Germinal center (tissue), 1 donor: ENCODE results near the gene C3orf38.
A peak's percentile ranks its signal among the peaks of the same experiment; 100 is the strongest.
"Not testable (repeated sequence)": the region's sequence is repeated elsewhere in the genome, so short reads cannot be mapped to it uniquely, and the experiment has no call there.

Experiments
- DNase-seq: peaks from one replicate; pipeline ENCODE4 v3.0.0; 2012; ENCODE audit warnings: mixed read lengths, low spot score

The C3orf38 gene

DNA sequence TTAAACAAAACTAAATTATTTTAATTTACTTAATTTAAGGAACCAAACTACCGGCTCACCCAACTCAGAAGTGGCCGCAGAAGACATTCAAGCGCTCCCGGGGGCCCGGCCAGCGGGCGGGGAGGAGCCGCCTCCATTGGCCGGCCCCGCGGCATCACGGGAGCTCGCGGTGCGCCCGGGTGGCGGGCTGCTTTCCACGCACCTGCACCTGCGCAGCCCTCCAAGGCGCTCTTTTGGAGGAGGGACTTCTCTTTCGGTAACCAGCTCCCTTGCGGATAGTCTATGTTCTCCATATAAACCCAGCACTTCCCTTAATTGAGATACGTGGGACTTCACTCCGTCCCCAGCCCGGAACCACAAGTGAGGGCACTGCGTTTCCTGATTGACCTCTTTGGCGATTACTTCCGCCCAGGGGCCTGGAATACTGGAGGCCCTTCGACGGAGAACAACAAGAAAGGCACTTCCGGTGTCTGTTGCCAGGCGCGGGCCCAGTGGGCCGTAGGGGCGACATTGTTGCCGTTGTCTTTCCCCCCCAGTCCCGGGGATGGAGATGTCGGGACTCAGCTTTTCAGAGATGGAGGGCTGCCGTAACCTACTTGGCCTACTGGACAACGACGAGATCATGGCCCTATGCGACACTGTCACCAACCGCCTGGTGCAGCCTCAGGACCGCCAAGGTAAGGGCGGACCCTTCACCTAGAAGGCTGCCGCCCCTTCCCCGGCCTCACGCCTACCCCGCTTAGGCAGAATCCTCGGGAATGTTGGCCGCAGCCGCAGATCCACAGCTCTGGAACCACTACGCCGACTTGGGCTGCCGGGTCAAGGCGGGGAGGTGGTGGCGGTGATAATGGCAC, at the start of gene C3orf38:
Gene C3orf38, plus strand, starts transcription at position 451 of the 854 bp plus-strand sequence. Its CDS starts 94 bp downstream, at position 545.
- peak; percentile 91 for DNase-seq

GRCh38 chr3:88101142-88101541, 48.6 kb upstream of the C3orf38 start:
- DNase-seq: no peak

GRCh38 chr3:88105325-88105724, 44.4 kb upstream of the C3orf38 start:
- DNase-seq: no peak

DNA sequence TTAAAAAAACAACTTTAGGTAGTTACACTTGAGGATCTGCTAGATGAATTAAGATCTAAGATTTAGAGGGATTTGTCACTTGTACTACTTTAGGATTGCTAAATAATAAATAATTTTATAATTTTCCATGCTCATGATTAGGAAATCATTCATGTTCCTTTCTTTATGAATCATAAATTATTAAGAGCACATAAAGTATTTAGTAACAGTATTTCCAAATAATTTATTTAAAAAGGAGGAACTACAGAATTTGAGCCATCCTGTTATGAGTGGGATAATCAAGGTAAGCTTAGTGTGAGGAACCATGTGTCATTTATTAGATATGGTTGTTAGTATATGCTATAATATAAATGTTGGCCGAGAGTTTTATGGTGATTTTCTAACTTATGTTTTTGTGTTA, 37.5 kb upstream of the C3orf38 start:
- DNase-seq: no peak

- DNase-seq: peak; percentile 52
Measured at GRCh38 chr3:88113311-88114162, 36.2 kb upstream of the C3orf38 start.

GRCh38 chr3:88114878-88115549, 34.7 kb upstream of the C3orf38 start:
- DNase-seq: no peak

- no peak for DNase-seq
Measured at GRCh38 chr3:88117683-88118082, 32.1 kb upstream of the C3orf38 start.

DNA sequence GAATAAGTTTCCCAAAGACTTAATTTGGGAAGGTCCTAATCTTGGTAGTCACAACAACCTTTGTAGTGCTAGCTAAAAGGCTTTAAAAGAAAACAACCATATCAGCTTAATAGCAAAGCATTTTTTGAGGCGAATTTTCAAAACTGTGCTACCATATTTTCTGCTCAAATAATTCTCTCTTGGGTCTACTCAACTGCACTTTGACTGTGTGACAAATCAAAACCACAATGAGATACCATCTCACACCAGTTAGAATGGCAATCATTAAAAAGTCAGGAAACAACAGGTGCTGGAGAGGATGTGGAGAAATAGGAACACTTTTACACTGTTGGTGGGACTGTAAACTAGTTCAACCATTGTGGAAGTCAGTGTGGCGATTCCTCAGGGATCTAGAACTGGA, 31.2 kb upstream of the C3orf38 start:
- DNase-seq: not testable (repeated sequence)

DNA sequence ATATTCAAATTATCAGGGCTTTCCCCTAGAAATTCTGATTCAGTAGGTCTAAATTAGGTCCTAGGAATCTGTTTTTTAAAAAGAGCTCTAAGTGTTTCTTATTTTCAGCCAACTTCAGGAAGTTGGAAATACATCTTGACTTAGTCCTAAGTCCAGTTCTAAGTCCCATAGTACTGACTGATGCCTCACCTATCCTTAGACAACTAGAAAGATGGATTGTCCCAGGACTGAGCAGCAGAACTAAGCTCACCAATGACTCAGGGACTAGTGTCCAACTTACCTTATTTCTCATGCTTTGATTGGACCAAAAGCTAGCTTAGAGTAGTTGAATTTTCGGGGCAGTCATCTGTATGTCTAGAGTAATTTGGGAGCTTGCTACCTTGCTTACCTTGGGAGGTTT, 26.2 kb upstream of the C3orf38 start:
- DNase-seq: no peak

DNA sequence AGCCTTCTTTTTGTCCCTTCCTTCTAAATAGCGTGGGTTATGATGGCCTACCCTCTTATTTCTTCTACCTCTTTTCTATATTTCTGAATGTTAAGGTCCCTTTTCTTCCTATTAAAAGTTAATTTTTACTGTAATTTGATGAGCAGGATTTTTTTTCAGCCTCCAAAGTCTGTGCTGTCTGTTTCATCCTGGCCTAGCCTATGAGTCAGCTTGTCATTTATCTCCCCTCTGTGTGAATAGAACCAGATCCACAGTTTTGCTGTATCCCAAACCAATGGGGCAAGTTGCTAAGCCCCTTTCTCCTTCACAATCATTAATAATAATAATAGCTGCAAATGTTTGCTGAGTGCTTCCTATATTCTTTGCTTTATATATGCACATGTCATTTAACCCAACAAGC, 18.1 kb upstream of the C3orf38 start:
- no peak for DNase-seq

DNA sequence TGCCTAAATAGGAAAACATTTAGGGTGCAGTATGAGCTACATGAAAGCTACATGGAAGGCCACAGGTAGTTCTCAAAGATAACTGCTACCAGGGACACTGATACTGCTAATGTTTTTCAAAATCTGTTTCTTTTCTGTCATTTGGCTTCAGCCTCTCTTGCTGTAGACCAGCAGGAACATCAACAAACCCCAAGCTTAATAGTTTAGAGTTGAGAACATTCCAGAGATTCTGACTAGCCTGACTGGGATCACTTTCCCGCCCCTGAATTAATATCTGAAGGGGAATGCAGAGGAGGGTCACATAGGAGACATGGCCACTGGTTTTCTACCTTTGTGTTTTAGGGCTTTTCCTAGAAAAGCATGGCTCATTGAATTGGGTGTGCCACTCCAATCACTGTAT, 16.9 kb upstream of the C3orf38 start:
- DNase-seq: no peak

- DNase-seq: no peak
Measured at GRCh38 chr3:88133711-88134263, 16.0 kb upstream of the C3orf38 start.

DNA sequence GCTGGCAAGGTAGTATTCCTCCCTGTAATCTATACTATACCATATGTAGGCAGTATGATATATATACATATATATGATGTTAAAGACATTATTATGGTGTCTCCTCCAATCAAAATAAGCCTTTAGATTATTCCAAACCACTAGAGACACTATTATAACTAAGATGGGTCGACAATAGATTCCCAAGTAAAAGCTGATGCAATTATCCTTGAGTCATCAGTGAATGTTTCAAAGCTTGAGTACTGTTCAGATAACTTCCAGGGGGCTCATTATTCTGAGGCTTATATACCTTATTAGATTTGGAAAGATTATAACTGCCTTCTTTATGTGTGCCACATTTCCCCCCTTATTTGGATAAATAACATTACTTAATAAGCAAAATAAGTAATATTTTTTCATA, 11.9 kb upstream of the C3orf38 start:
- DNase-seq: no peak

DNA sequence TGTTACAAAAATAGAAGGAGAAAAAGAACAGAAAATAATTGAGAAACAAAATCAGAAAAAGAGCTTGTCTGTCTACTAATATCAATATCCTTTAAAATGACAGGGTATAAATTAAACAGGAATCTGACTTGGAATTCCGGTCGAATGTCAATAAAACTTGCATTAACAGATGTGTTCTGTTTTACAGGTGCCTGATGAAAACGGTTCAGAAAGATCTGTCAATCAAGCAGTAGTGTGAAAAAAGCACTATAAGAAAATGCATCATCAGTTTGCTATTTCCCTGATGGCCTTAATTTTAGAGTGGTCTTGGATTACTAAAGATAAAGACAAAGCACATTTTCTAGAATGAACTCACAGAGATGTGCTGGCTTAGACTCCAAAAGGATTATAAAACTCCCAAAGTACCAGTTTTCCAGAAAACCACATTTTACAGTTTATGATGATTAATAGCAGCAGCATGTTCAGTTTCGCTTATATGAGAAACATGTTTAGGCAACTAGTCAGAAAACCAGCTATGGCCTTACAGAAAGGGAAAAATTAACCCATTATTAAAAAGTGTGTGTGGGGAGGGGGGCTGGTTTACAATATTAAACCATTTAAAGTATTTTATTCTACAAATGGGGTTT, 8.2 kb upstream of the C3orf38 start:
- DNase-seq: no peak

DNA sequence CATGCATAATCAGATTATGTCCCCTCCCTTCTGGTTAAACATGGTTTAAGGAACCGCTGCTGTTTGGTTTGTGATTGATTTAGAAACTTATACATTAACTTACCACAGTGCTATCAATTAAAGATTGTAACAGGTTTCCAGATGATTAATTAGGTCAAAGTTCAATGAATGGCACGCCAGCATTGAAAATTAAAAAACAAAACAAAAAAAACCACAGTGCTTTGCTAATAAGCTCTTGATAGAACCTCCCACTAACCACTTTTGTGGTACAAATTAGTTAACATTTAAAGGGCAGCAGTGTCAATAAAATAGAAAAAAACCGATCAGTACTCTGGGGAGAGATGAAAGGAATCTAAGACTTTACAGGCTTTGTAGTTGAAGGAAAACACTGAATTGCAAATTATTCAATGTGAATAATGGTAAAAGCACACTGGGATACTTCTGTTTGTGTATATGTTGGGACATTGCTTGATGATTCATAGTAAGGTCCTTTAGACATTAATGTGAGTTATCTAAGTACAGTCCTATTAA, 7.6 kb upstream of the C3orf38 start:
- DNase-seq: no peak

DNA sequence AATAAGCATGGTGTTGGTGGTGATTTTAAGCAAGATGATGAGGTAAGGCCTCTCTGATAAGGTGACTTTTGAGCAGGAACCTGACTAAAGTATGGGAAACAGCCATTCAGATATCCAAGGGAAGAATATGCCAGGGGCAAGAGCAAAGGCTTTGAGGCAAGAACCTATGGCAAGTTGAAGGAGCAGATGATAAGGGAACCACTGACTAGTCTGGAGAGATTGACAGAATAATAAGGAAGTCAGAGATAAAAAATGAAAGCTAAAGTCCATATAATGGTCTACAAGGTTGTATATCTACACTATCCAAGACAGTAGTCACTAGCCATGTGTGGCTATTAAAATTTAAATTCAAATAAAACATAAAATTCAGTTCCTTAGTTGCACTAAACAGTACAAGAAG, 2.5 kb upstream of the C3orf38 start:
- DNase-seq: no peak

GRCh38 chr3:88148651-88149050, 1.1 kb upstream of the C3orf38 start:
- DNase-seq: no peak

- DNase-seq: peak; percentile 21
Measured at GRCh38 chr3:88149101-88149508, 654 bp upstream of the C3orf38 start.

GRCh38 chr3:88150371-88150770, 612 bp downstream of the C3orf38 start:
- peak; percentile 47 for DNase-seq

GRCh38 chr3:88150806-88151205, 1.0 kb downstream of the C3orf38 start:
- peak; percentile 27 for DNase-seq

GRCh38 chr3:88151358-88151757, 1.6 kb downstream of the C3orf38 start:
- no peak for DNase-seq
